Heart left ventricle (tissue), 16 donors: ENCODE measurements around the gene SUMO3. TPM values are rescaled to one million over a fixed set of nuclear protein-coding genes. Genes with fewer than 3 reads are reported as not detected.

Source experiments
- ATAC-seq, 4 donors: fragments of 200-7000 bp; cut with Tn5 transposase; one replicate each; pipeline ENCODE4 v1.9.1; 2020 to 2022; ENCODE audit warnings: moderate library complexity in 4 of 4, mild to moderate bottlenecking in 3 of 4, moderate number of reproducible peaks in 1 of 4
- DNase-seq, 5 donors: peaks; one replicate each; pipeline ENCODE4 v3.0.0-alpha.2; 2020
- H3K27ac ChIP-seq, 12 donors: fragments of 200-600 bp; sonication (generic) in 4 of 12; one replicate each; pipeline versions ENCODE4 v1.5.0 to v1.8.0; 2016 to 2022; ENCODE audit warnings: mild to moderate bottlenecking in 2 of 12
- H3K27me3 ChIP-seq, 9 donors: fragments of 200-600 bp; sonication (generic) in 2 of 9; one replicate each; pipeline versions ENCODE4 v1.5.1 to v1.8.0; 2016 to 2022; ENCODE audit warnings: mild to moderate bottlenecking in 3 of 9
- H3K36me3 ChIP-seq, 9 donors: fragments of 200-600 bp; sonication (generic) in 2 of 9; one replicate each; pipeline versions ENCODE4 v1.5.0 to v1.8.0; 2018 to 2022; ENCODE audit warnings: mild to moderate bottlenecking in 2 of 9
- H3K4me1 ChIP-seq, 12 donors: fragments of 200-600 bp; sonication (generic) in 4 of 12; one replicate each; pipeline versions ENCODE4 v1.5.0 to v1.8.0; 2016 to 2022; ENCODE audit warnings: mild to moderate bottlenecking in 3 of 12
- H3K4me3 ChIP-seq, 12 donors: fragments of 200-600 bp; sonication (generic) in 4 of 12; one replicate each; pipeline versions ENCODE4 v1.5.0 to v1.8.0; 2017 to 2022; ENCODE audit warnings: mild to moderate bottlenecking in 9 of 12, moderate library complexity in 4 of 12
- H3K9me3 ChIP-seq, 12 donors: fragments of 200-600 bp; sonication (generic) in 4 of 12; one replicate each; pipeline versions ENCODE4 v1.5.0 to v1.8.0; 2016 to 2022; ENCODE audit warnings: mild to moderate bottlenecking in 1 of 12
- CTCF ChIP-seq, 12 donors: fragments of 200-600 bp; sonication (generic) in 4 of 12; IDR thresholded peaks; one replicate each; pipeline versions ENCODE4 v1.5.0 to v1.8.0; 2018 to 2022; ENCODE audit warnings: antibody characterized with exemption in 12 of 12, mild to moderate bottlenecking in 5 of 12
- POLR2A ChIP-seq, 2 donors: fragments of 450-650 bp; IDR thresholded peaks; one replicate each; pipeline ENCODE4 v1.6.1; 2017; ENCODE audit warnings: antibody characterized with exemption in 2 of 2, mild to moderate bottlenecking in 2 of 2, moderate library complexity in 2 of 2
- WGBS, 4 donors: extraction: QIAGEN DNeasy Blood & Tissue Kit in 2 of 4; methylation state at CpG; one replicate each; pipeline versions ENCODE4 v1.1.5 to v1.1.7; 2013 to 2018; 5-methylcytosine and 5-hydroxymethylcytosine counted together
- intact Hi-C, 10 donors: fragments of 100-400 bp; cut with DNase I; formaldehyde crosslinking; loops; one replicate each; pipeline versions ENCODE4 v1.11.1 to v1.14.2; 2022
- polyA plus RNA-seq, 2 donors: library from polyadenylated mRNA; stranded (reverse); fragments of 200-250 nt; gene quantifications; one replicate each; pipeline ENCODE4 v1.2.3, GENCODE V29; 2013
- total RNA-seq, 9 donors: library from RNA; depleted of rRNA in 2 of 9; stranded (reverse); fragments of >200 nt in 2 of 9; fragmentation: NEBNext Ultra II Directional in 3 of 9; extraction: Animal tissue kit (Norgen Biotek cat#: 25700) in 3 of 9; gene quantifications; one replicate each; pipeline versions ENCODE4 v1.1.0 to v1.2.4, GENCODE V29; 2016 to 2023
- donor health status: ischemic (EF 13 %, LVEDD 7.1; RV severe dilation, severe dysfunction).
- donor health status: healthy with polysubstance abuse.
- donor health status: DM: no; HTN: yes; CAD: no.
- donor health status: DM: no; HTN: no; CAD: no.
- donor health status: ischemic (EF 25% LVEDD 6.9; RV normal size, moderate dysfunction).
- donor health status: ischemic (EF 25% LVEDD 5.7; RV mildly dilated, moderate dysfunction).
- donor health status: healthy.
- donor health status: DM: yes; HTN: yes; CAD: no.
- donor health status: ischemic (EF 35%, LVEDD 5.7; RV mildly dilated, moderate dysfunction).
- donor health status: nonischemic (EF 11% LVEDD 7.7; RV severe dilation, severe dysfunction).
- donor health status: DM: yes; HTN: yes; CAD: no.
- donor health status: PGD.
- donor health status: ischemic (EF 29% LVEDD 5.4; RV normal size, mild dysfunction).
- donor health status: nonischemic (EF 23%, LVEDD 6.1; RV moderate dilation, normal function).

SUMO3 gene
- total and polyA plus RNA-seq, 11 donors: 22.0 to 108 (median 78.1) TPM

- H3K36me3 ChIP-seq: peaks cover 0 to 30% (median 11%) of the 10 kb centered on the region in 9 donors
- H3K4me3 ChIP-seq: no peak overlapping the region
- TF ChIP-seq CTCF (IDR thresholded peaks at IDR 0.05) (no peak), POLR2A (IDR thresholded peaks at IDR 0.05) (no peak)
- intact Hi-C loops: loop anchor here in 8 of 10 donors (5.0 to 10.0 kb wide), 6 partner anchors 174 to 486 kb away; partner anchors contain the start of gene PFKL (in 1 of the 8)
- WGBS, 4 donors: 68 to 87% (median 84%) methylated on average over 5 of the region's 5 CpGs
- no peaks in the 10 kb centered on the region for H3K27me3 ChIP-seq
- no peak overlapping the region for H3K27ac ChIP-seq
- peaks cover 0 to 19% (median 10%) of the 10 kb centered on the region in 12 donors for H3K4me1 ChIP-seq
- H3K9me3 ChIP-seq: no peaks in the 10 kb centered on the region
- no peak for DNase-seq
- ATAC-seq: no peak
Measured at GRCh38 chr21:44791246-44791645, 26.6 kb downstream of the SUMO3 start.

GRCh38 chr21:44790368-44790767 lies 27.5 kb downstream of the SUMO3 start:
- TF ChIP-seq POLR2A (IDR thresholded peaks at IDR 0.05): no peak
- TF ChIP-seq CTCF (IDR thresholded peaks at IDR 0.05): no peak
- Histone ChIP-seq H3K9me3 (no peaks in the 10 kb centered on the region), H3K27ac (no peak overlapping the region), H3K4me1 (peaks cover 0 to 26% (median 10%) of the 10 kb centered on the region in 12 donors), H3K36me3 (peaks cover 0 to 26% (median 11%) of the 10 kb centered on the region in 9 donors), H3K27me3 (no peaks in the 10 kb centered on the region), H3K4me3 (no peak overlapping the region)
- WGBS, 4 donors: 91 to 95% (median 93%) methylated on average over 3 of the region's 3 CpGs
- ATAC-seq (no peak), DNase-seq (no peak)
- intact Hi-C loops: loop anchor here in 8 of 10 donors (5.0 to 10.0 kb wide), 6 partner anchors 173 to 486 kb away; partner anchors contain the start of gene PFKL (in 1 of the 8)

- Histone ChIP-seq H3K36me3 (peaks cover 0 to 30% (median 11%) of the 10 kb centered on the region in 9 donors), H3K27ac (no peak overlapping the region), H3K27me3 (no peaks in the 10 kb centered on the region), H3K4me3 (no peak overlapping the region), H3K4me1 (peaks cover 0 to 27% (median 10%) of the 10 kb centered on the region in 12 donors), H3K9me3 (no peaks in the 10 kb centered on the region)
- no peak for TF ChIP-seq CTCF (IDR thresholded peaks at IDR 0.05)
- TF ChIP-seq POLR2A (IDR thresholded peaks at IDR 0.05): no peak
- no peak for DNase-seq
- intact Hi-C loops: loop anchor here in 8 of 10 donors (5.0 to 10.0 kb wide), 6 partner anchors 173 to 485 kb away; partner anchors contain the start of gene PFKL (in 1 of the 8)
- WGBS, 4 donors: 73 to 87% (median 85%) methylated on average over 1 of the region's 1 CpG
- ATAC-seq: no peak
Measured at GRCh38 chr21:44789880-44790279, 28.0 kb downstream of the SUMO3 start.

GRCh38 chr21:44785620-44786335 lies 32.1 kb downstream of the SUMO3 start:
- ATAC-seq: no peak
- WGBS, 4 donors: 77 to 87% (median 83%) methylated on average over 13 of the region's 13 CpGs
- TF ChIP-seq CTCF (IDR thresholded peaks at IDR 0.05) (no peak), POLR2A (IDR thresholded peaks at IDR 0.05) (no peak)
- intact Hi-C loops: no loop called here
- Histone ChIP-seq H3K9me3 (no peaks in the 10 kb centered on the region), H3K4me1 (peaks cover 0 to 11% (median 0%) of the 10 kb centered on the region in 12 donors), H3K27ac (no peak overlapping the region), H3K4me3 (no peak overlapping the region), H3K27me3 (no peaks in the 10 kb centered on the region), H3K36me3 (peaks cover 0 to 32% (median 13%) of the 10 kb centered on the region in 9 donors)
- no peak for DNase-seq
